Globus pallidus (tissue), 1 donor: ENCODE results near the gene PTX3.

Experiments used
- DNase-seq: peaks from one replicate; pipeline ENCODE4 v3.0.0-alpha.2; 2015; ENCODE audit warnings: low spot score

The PTX3 gene

GRCh38 chr3:157475921-157476414 lies 39.3 kb downstream of the PTX3 start:
- no peak for DNase-seq

- DNase-seq: no peak
Measured at GRCh38 chr3:157477441-157477840, 40.8 kb downstream of the PTX3 start.

GRCh38 chr3:157479464-157480243 lies 43.0 kb downstream of the PTX3 start:
- DNase-seq: no peak

GRCh38 chr3:157487339-157487738 lies 50.7 kb downstream of the PTX3 start:
- DNase-seq: no peak

GRCh38 chr3:157488144-157488543 lies 51.5 kb downstream of the PTX3 start:
- DNase-seq: no peak

- no peak for DNase-seq
Measured at GRCh38 chr3:157491136-157491535, 54.5 kb downstream of the PTX3 start.
